Transverse colon (tissue), 4 donors: ENCODE results near the gene NAIP. TPM values are rescaled to one million over a fixed set of nuclear protein-coding genes. Genes with fewer than 3 reads are reported as not detected.
"Not testable (repeated sequence)": the region's sequence is repeated elsewhere in the genome, so short reads cannot be mapped to it uniquely, and the experiment has no call there.

Source experiments
- DNase-seq: peaks from one replicate; pipeline ENCODE4 v3.0.0-alpha.2; 2019
- H3K27ac ChIP-seq, 4 donors: fragments of 200-600 bp; sonication (generic); 2 replicates each; pipeline ENCODE4 v1.5.1; 2016 to 2018; ENCODE audit warnings: inconsistent platforms in 4 of 4
- H3K27me3 ChIP-seq: fragments of 200-600 bp; sonication (generic); 2 replicates; pipeline ENCODE4 v1.5.1; 2017; ENCODE audit warnings: inconsistent platforms
- H3K36me3 ChIP-seq, 4 donors: fragments of 200-600 bp; sonication (generic); 2 replicates each; pipeline ENCODE4 v1.5.1; 2017 to 2019; ENCODE audit warnings: inconsistent platforms in 4 of 4
- H3K4me1 ChIP-seq, 4 donors: fragments of 200-600 bp; sonication (generic); 2 replicates each; pipeline ENCODE4 v1.5.1; 2017 to 2020; ENCODE audit warnings: inconsistent platforms in 4 of 4
- H3K4me3 ChIP-seq, 4 donors: fragments of 200-600 bp; sonication (generic); 1 replicate in 1 of 4; 2 replicates in 3 of 4; pipeline versions ENCODE4 v1.5.1 to v1.6.1; 2017 to 2019; ENCODE audit warnings: inconsistent platforms in 4 of 4
- H3K9me3 ChIP-seq, 2 donors: fragments of 200-600 bp; sonication (generic); 2 replicates each; pipeline ENCODE4 v1.5.1; 2017 to 2019; ENCODE audit warnings: inconsistent platforms in 2 of 2
- WGBS, 2 donors: methylation state at CpG; one replicate each; pipeline ENCODE4 v1.1.5; 2018; ENCODE audit warnings: low coverage in 1 of 2; 5-methylcytosine and 5-hydroxymethylcytosine counted together
- in situ Hi-C, 4 donors: fragments of 200-750 bp; cut with MboI; loops; one replicate each; pipeline versions ENCODE4 v1.15.0 to v1.15.1; 2017; ENCODE audit warnings: low sequenced_read_pairs in 3 of 4, low pct_ligation_motif_present in 1 of 4, low pct_unique_long_range_greater_than_20kb in 1 of 4
- intact Hi-C: fragments of 100-400 bp; cut with DNase I; formaldehyde crosslinking; loops from one replicate; pipeline ENCODE4 v1.15.1; 2023; ENCODE audit warnings: low total_unique reads
- total RNA-seq, 4 donors: library from RNA; depleted of rRNA; stranded (reverse); fragments of >200 nt; gene quantifications; one replicate each; pipeline ENCODE4 v1.1.0, GENCODE V29; 2016

The NAIP gene
- total RNA-seq, 4 donors from 2014 or later: 21.3 to 33.5 (median 24.7) TPM

DNA sequence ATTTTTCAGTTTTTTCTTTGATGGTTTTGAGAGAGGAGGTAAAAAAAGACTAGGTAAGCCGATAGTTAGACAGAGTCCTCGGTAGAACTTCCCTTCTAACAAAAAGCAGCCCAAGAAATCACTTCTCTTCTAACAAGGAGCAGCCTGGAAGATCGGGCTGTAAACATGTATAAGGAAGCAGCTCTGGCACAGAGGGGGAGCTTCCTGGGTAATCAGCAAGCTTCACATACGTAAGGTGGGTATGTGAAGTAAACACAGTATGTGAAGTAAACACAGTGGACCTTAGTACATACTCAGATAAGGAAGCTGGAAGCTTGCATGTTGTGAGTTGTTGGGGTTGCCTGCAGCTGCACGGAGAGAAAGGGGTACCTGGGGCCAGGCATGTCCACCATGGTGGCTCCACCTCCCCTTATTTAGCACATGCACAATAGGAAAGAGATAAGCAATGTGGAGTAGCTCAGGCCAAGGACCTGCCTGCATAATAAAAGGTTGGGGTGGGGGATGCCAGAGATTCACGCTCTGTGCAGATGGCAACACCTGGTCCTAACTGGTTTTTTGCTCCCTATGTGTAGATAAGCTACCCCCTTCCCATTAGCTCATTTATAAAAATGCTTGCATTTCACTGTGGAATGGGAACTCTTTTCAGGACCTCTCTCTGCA, 93.3 kb downstream of the NAIP start:
- not testable (repeated sequence) for H3K4me1 ChIP-seq

GRCh38 chr5:70925211-70925562, 100.0 kb downstream of the NAIP start:
- H3K27me3 ChIP-seq, H3K4me3 ChIP-seq, H3K9me3 ChIP-seq, intact Hi-C loops, H3K4me1 ChIP-seq, in situ Hi-C loops, H3K27ac ChIP-seq, DNase-seq, H3K36me3 ChIP-seq: not testable (repeated sequence)
- WGBS, 2 donors: no CpG with 5 or more reads among the region's 16 CpGs

More for the DNA sequence above, 93.3 kb downstream of the NAIP start:
- DNase-seq, H3K27ac ChIP-seq, H3K9me3 ChIP-seq, H3K4me3 ChIP-seq, H3K36me3 ChIP-seq, intact Hi-C loops, H3K27me3 ChIP-seq, in situ Hi-C loops: not testable (repeated sequence)
- no CpG with 5 or more reads among the region's 6 CpGs for WGBS, 2 donors

Other genes with a start within 250 kb of the NAIP start
- gene SERF1A, start 124.7 kb downstream of the NAIP start, total RNA-seq: 10 to 100 TPM in 2 of 4 donors, 1 to 10 TPM in 1, not detected in 1; 4.0 to 43.7 (median 12.1) TPM
- 10 to 100 TPM in 2 of 4 donors, 1 to 10 TPM in 1, not detected in 1; 1.4 to 41.6 (median 22.4) TPM for gene SMN1, start 100.3 kb downstream of the NAIP start, total RNA-seq
- gene GTF2H2, start 42.3 kb upstream of the NAIP start, total RNA-seq: 10 to 100 TPM; 26.9 to 76.6 (median 33.0) TPM